ENCODE results near the gene CMYA5.

Gene CMYA5

GRCh38 chr5:79793304-79793703 is 103.7 kb downstream of the CMYA5 start:
- DNase-seq (ENCODE audit: low read depth in 1 of 2, low spot score in 1 of 2), result no peak

- DNase-seq (ENCODE audit: low read depth in 1 of 2, low spot score in 1 of 2), result no peak
Observed at GRCh38 chr5:79793722-79794121, 104.1 kb downstream of the CMYA5 start.

DNA sequence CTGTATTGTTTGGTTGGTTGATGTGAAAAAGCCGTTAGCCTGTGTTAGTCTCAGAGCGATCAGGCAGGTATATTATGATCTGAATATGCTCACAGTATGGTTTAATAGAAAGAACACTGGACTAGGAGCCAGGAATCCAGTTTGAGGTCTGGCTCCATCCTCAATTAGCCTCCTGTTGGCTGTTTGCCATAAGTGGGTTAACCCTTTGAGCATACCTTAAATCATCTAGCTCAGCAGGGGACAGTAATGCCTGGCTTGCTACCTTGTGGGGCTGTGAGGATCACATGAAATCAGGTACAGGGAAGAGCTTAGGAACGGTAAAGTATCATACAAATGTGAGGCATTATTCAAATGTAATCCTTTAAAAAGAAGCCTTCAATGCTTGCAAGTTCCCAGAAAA is 104.7 kb downstream of the CMYA5 start:
- no peak for DNase-seq (ENCODE audit: low read depth in 1 of 2, low spot score in 1 of 2)

DNA sequence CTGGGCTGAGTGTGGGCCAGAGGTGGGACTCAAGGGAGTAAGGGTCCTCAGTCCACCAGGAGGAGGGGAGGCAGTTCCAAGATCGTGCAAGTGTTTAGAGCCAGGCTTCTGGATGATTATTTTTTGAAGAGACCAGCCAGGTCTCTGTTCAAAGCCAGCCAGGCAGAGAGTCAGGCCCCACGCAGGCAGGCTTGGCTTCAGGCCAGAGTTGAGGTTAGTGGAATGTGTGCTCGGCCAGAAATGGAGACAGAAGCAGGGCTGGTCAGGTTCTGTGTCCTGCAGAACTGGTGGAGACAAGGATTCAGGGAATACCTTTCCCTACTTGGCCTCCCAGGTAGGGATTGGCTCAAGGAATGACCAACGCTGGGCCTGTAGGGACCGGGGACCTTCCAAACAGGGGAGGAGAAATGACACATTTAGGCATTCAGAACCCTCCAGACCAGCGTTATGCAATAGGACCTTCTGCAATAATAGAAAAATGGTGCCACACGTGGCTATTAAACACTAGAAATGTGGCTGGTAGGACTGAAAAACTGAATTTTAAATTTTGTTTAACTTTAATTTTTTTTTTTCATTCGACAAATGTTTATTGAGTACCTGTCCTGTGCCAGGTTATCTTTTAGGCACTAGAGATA is 106.2 kb downstream of the CMYA5 start:
- DNase-seq (ENCODE audit: low read depth in 1 of 2, low spot score in 1 of 2), result no peak

DNA sequence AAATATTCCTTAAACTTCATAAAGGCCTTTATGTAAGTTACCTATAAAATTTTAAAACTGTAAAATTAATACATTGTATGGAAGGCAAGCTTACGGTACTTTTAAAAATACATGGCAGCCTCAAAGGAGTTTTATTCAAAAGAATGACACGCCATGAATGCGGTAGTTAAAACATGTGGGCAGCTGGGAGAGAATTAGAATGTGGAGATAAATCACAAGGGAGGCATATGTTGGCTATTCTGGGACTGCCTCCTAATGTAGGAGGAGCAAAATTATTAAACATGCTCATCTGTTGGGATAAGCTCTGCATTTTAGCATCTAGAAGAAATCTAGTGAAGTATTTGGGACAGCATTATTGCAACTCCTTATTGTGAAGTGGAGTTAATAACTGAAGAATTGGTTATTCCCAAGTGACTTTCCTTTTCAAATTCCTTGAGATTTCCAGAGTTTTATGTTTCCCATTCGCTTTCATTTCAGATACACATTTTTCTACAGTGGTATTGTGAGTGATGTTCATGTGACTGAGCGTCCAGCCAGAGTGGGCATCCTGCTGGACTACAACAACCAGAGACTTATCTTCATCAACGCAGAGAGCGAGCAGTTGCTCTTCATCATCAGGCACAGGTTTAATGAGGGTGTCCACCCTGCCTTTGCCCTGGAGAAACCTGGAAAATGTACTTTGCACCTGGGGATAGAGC is 109.4 kb downstream of the CMYA5 start:
- DNase-seq (ENCODE audit: low read depth in 1 of 2, low spot score in 1 of 2), result no peak

DNA sequence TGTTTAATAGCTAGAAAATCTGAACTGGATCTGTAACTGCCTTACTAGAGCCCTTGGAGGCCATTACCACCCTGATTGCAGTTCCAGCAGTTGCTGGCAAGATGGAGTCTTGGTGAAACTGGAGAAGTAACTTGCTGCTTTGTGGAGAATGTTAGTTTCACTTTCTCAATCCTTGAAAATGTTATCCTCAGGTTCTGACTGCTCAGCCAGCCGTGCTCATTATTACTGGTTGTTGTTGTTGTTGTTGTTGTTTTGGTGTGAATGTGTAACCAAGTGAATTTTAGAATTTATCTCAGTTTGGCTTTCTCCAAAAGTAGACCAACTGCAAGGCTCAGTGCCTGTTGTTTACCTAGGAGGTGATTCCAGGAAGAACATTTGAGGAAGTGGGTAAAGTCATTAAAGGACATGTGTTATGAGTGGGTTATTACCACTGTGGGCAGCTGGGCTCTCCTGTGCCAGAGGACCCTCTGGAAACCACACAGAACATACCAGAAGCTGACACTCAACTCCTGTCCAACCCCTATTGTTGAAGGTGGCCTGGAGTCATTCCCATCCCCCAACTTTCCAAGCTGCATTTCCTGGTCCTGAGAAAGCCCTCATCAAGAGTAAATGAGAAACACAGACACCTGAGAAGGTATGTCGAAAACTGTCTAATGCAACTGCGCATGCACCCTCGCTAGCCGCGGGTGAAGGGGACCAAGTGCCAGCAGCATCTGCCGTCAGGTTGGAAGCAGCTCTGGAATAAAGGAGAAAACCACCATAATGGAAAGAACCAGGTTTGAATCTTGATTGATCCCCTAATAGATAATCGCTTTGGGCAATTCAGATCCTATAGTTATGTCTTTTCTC is 111.6 kb downstream of the CMYA5 start:
- no peak for DNase-seq (ENCODE audit: low read depth in 1 of 2, low spot score in 1 of 2)

- DNase-seq (ENCODE audit: low read depth in 1 of 2, low spot score in 1 of 2), result no peak
Observed at GRCh38 chr5:79802406-79802805, 112.8 kb downstream of the CMYA5 start.

DNA sequence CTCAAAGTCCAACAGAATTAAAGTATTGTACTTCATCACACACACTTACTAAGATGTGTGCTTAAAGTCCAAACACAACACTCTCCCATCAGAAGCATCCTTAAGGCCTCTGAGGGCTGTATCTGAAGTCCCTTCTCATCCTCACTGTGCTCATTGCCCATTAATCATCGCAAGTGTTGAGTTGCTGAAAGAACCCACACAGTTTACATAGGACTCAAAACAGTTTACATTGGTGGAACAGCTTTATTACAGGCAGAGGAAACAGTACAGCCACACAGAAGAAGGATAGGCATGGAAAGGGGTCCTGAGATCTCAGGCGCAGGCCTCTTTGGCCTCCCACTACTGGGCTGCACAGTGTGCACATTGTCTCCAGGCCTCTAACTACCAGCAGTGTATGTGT is 113.4 kb downstream of the CMYA5 start:
- no peak for DNase-seq (ENCODE audit: low read depth in 1 of 2, low spot score in 1 of 2)

GRCh38 chr5:79806741-79807140 is 117.1 kb downstream of the CMYA5 start:
- DNase-seq (ENCODE audit: low read depth in 1 of 2, low spot score in 1 of 2), result no peak

DNA sequence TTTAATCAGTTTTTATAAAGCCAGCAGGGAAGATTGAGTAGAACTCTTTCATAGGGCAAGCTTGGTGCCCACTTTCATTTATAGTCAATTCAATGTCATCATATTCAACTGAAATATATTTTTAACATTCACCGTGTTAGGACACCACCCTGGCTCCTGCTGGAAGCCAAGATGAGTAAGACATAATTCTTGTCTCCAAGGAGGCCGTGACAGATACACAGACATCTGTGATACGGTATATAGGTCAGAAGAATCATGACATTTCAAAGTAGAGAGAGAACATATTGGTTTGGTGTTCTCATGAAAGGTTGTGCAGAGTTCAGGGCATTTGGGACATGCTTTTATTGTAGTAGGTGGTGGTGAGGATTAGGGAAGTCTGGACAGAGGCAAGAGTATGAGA is 120.1 kb downstream of the CMYA5 start:
- DNase-seq (ENCODE audit: low read depth in 1 of 2, low spot score in 1 of 2), result no peak

GRCh38 chr5:79811081-79811480 is 121.4 kb downstream of the CMYA5 start:
- no peak for DNase-seq (ENCODE audit: low read depth in 1 of 2, low spot score in 1 of 2)

GRCh38 chr5:79811904-79812303 is 122.3 kb downstream of the CMYA5 start:
- DNase-seq (ENCODE audit: low read depth in 1 of 2, low spot score in 1 of 2), result no peak

DNA sequence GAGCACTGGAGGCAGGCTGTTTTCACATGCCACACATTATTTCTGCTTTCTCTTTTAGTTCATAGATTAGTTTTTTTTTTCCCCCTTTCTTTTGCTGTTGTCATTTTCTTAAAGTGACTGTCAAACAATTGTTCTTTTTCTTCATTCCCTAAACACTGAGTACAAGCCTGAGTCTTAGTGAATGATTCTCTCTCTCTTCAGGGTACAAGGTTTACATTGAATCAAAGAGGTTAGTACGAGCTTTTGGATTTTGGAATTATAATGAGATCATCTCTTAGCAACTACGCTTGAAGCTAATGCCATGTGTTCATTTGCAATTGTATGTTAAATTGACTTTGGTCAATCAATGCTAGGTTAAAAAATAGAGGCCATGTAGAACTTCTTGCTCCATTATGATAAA is 125.1 kb downstream of the CMYA5 start:
- no peak for DNase-seq (ENCODE audit: low read depth in 1 of 2, low spot score in 1 of 2)

DNA sequence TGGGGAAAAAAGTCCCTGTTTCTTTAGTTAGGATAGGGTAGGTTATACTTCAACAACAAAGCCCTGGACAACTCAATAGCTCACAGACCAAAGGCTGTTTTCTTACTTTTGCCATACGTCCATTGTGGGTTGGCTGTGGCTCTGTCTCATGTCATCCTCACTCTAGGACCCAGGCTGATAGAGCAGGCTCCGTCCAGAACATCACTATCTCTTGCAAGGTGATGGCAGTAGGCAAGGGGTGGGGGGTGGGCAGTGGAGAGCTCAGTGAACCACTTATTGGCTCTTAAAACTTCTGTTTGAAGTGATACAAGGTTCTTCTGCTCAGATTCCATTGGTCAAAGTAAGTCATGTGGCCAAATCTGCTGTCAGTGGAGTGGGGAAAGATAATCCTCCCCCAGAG is 126.4 kb downstream of the CMYA5 start:
- DNase-seq (ENCODE audit: low read depth in 1 of 2, low spot score in 1 of 2), result no peak

GRCh38 chr5:79820648-79821047 is 131.0 kb downstream of the CMYA5 start:
- DNase-seq (ENCODE audit: low read depth in 1 of 2, low spot score in 1 of 2), result no peak

DNA sequence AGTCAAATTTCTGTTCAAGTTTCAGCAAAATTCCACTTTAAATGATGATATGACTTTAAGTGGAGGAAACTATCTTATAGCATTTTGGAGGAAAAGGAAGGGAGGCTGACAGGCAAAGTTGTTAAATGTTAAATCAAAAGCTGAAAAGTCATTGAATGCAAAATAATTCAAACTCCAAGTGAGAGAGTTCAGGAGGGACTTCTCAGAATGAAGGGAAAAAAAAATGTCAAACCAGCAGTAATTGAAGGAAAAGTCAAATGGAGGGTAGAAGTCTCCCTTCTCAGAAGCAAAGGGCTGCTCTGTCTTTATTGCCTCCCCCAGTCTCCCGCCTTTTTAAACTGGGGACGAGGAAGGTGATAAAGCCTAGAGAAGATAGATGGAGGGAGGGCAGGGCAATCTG is 134.8 kb downstream of the CMYA5 start:
- DNase-seq (ENCODE audit: low read depth in 1 of 2, low spot score in 1 of 2), result no peak

GRCh38 chr5:79825802-79826201 is 136.2 kb downstream of the CMYA5 start:
- DNase-seq (ENCODE audit: low read depth in 1 of 2, low spot score in 1 of 2), result no peak

DNA sequence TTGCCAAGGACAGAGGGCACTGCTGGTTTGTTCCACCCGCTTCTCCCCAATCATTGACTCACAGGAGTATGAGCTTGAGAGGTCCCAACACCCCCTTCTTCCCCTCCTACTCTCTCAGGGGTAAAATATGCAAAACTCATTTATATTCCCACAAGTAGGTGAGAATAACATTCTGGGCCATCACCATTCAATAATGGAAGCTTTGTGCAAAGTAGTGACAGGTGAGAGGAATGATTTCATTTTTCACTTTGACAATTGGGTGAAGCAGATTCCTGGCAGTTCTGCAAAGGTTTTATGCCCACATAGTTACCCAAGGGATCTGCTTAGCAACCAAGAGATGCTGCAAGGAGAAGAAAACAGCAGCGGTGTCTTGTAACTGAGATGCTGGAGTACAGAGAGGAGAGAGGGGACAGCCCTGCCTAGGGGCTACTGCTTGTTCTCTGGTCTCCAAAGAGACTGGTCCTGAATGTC is 137.6 kb downstream of the CMYA5 start:
- DNase-seq (ENCODE audit: low read depth in 1 of 2, low spot score in 1 of 2), result no peak

GRCh38 chr5:79829260-79829659 is 139.6 kb downstream of the CMYA5 start:
- no peak for DNase-seq (ENCODE audit: low read depth in 1 of 2, low spot score in 1 of 2)

DNA sequence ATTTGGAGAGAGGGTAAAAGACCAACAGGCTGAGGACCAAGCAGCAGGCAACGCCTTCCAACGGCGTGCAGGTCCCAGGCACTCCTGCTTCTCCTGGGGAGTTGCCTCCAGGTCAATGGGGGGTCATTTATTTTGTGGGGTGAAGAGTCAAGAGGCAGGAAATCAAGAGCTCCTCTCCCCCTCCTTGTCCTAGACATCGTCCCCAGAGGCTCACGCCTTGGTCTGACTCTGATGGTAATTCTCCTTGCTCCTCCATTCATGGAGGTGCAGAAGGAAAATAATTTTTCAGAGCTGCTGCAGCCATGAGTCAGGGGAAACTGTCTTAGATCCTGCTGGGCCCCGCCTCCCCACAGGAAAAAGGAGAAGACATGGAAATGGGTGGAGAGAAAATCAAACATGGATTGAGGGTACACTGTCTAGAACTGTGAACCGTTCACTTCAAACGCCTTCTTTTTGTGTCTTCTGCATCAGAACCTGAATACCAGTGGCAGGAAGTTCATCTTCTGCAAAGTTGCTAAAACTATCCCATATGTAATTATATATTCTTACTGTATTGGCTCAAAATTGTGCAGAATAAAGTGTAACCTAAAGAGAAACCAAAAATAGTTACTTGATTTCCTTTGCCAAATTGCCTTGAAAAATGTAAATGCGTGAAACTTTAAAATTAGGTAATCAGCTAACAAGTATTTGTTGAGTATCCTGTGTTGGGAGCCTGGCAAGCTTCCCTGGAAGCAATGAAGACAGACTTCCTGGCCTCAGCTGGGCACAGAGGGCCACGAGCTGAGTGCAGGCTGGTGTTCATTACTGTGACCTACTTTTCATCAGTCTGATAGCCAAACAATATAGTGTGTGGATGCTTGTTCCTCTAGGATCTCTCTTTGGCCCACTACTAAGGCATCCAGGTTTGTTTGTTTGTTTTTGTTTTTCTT is 142.0 kb downstream of the CMYA5 start:
- no peak for DNase-seq (ENCODE audit: low read depth in 1 of 2, low spot score in 1 of 2)

DNA sequence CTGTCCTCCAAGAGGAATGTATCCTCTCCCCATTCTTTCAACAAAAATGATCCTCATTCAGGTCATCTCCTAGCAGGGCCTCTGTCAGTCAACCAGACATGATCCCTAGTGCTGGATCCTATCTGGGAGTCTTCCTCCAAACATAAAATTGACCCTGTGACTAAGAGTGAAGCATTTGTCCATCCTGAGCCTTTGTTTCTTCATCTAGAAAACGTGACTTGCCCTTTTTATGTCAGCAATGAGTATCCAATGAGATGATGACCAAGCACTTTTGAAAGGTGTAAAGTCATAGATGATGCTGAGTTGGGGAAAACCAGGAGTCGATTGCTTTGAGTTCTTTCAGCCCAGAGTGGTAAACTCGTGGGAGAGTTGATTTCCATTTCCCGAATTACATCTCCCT is 143.3 kb downstream of the CMYA5 start:
- no peak for DNase-seq (ENCODE audit: low read depth in 1 of 2, low spot score in 1 of 2)

Measured in activated CD4-positive, alpha-beta T cell treated with anti-CD3 and anti-CD28 coated beads, Interleukin-2, amount 50 U/mL, for 24 hours (primary cell).